Suprapubic skin (tissue), 4 donors: ENCODE data around the gene CAPZB. TPM values are rescaled to one million over a fixed set of nuclear protein-coding genes. Genes with fewer than 3 reads are reported as not detected.

Source experiments
- DNase-seq, 2 donors: peaks; one replicate each; pipeline ENCODE4 v3.0.0-alpha.2; 2019; ENCODE audit warnings: low spot score in 2 of 2
- H3K27ac ChIP-seq: fragments of 200-600 bp; sonication (generic); one replicate; pipeline ENCODE4 v1.5.1; 2019
- H3K27me3 ChIP-seq: fragments of 200-600 bp; sonication (generic); one replicate; pipeline ENCODE4 v1.5.1; 2019
- H3K36me3 ChIP-seq: fragments of 200-600 bp; sonication (generic); one replicate; pipeline ENCODE4 v1.5.1; 2019
- H3K4me1 ChIP-seq: fragments of 200-600 bp; sonication (generic); one replicate; pipeline ENCODE4 v1.5.1; 2019
- H3K4me3 ChIP-seq: fragments of 200-600 bp; sonication (generic); one replicate; pipeline ENCODE4 v1.5.1; 2019; ENCODE audit warnings: mild to moderate bottlenecking
- H3K9me3 ChIP-seq: fragments of 200-600 bp; sonication (generic); one replicate; pipeline ENCODE4 v1.5.1; 2019
- CTCF ChIP-seq, 2 donors: fragments of 200-600 bp in 1 of 2; fragments of 450-650 bp in 1 of 2; sonication (generic) in 1 of 2; IDR thresholded peaks; one replicate each; pipeline ENCODE4 v1.5.1; 2016 to 2019; ENCODE audit warnings: antibody characterized with exemption in 2 of 2, mild to moderate bottlenecking in 1 of 2, moderate library complexity in 1 of 2
- EP300 ChIP-seq: sonication (generic); formaldehyde crosslinking; IDR thresholded peaks from one replicate; pipeline ENCODE4 v1.6.1; 2017; ENCODE audit warnings: antibody characterized with exemption
- POLR2A ChIP-seq, 2 donors: fragments of 450-650 bp; IDR thresholded peaks; one replicate each; pipeline ENCODE4 v1.6.1; 2017; ENCODE audit warnings: antibody characterized with exemption in 2 of 2, mild to moderate bottlenecking in 2 of 2, moderate library complexity in 2 of 2
- POLR2AphosphoS5 ChIP-seq, 3 donors: sonication (generic); formaldehyde crosslinking; IDR thresholded peaks; one replicate each; pipeline ENCODE4 v1.6.1; 2017; ENCODE audit warnings: antibody characterized with exemption in 3 of 3
- WGBS: methylation state at CpG from one replicate; pipeline ENCODE4 v1.1.5; 2018; 5-methylcytosine and 5-hydroxymethylcytosine counted together
- total RNA-seq, 4 donors: library from RNA; depleted of rRNA; stranded (reverse); fragments of >200 nt; gene quantifications; one replicate each; pipeline ENCODE4 v1.1.0, GENCODE V29; 2016

Gene CAPZB
- total RNA-seq, 4 donors from 2014 or later = 101 to 130 (median 126) TPM

- DNase-seq = no peak
- Histone ChIP-seq H3K4me1 (peaks cover 87% of the 10 kb centered on the region), H3K9me3 (no peaks in the 10 kb centered on the region), H3K36me3 (no peaks in the 10 kb centered on the region), H3K4me3 (no peak overlapping the region), H3K27ac (no peak overlapping the region), H3K27me3 (no peaks in the 10 kb centered on the region)
- TF ChIP-seq POLR2A (IDR thresholded peaks at IDR 0.05) (no peak), CTCF (IDR thresholded peaks at IDR 0.05) (no peak)
- WGBS = 88% methylated on average over 9 of the region's 9 CpGs
These were observed 28.3 kb downstream of the CAPZB start for GRCh38 chr1:19456968-19457441.

GRCh38 chr1:19455353-19455752, 30.0 kb downstream of the CAPZB start:
- Histone ChIP-seq H3K36me3 (no peaks in the 10 kb centered on the region), H3K27me3 (no peaks in the 10 kb centered on the region), H3K27ac (no peak overlapping the region), H3K9me3 (no peaks in the 10 kb centered on the region), H3K4me1 (peaks cover 89% of the 10 kb centered on the region), H3K4me3 (no peak overlapping the region)
- 81% methylated on average over 8 of the region's 8 CpGs for WGBS
- no peak for TF ChIP-seq CTCF (IDR thresholded peaks at IDR 0.05)
- TF ChIP-seq EP300 = no peak
- TF ChIP-seq POLR2A (IDR thresholded peaks at IDR 0.05) = no peak
- TF ChIP-seq POLR2AphosphoS5 (IDR thresholded peaks at IDR 0.05) = no peak
- DNase-seq = no peak

- Histone ChIP-seq H3K4me1 (peaks cover 96% of the 10 kb centered on the region), H3K4me3 (no peak overlapping the region), H3K36me3 (no peaks in the 10 kb centered on the region), H3K9me3 (no peaks in the 10 kb centered on the region), H3K27ac (peak overlapping the region; percentile 85), H3K27me3 (no peaks in the 10 kb centered on the region)
- no peak for DNase-seq
- TF ChIP-seq EP300 (no peak), POLR2AphosphoS5 (IDR thresholded peaks at IDR 0.05) (no peak), CTCF (IDR thresholded peaks at IDR 0.05) (no peak), POLR2A (IDR thresholded peaks at IDR 0.05) (no peak)
- WGBS = 36% methylated on average over 11 of the region's 11 CpGs
These were observed 30.8 kb downstream of the CAPZB start for GRCh38 chr1:19454265-19455146.

- Histone ChIP-seq H3K36me3 (no peaks in the 10 kb centered on the region), H3K4me3 (no peak overlapping the region), H3K27me3 (no peaks in the 10 kb centered on the region), H3K4me1 (peaks cover 96% of the 10 kb centered on the region), H3K9me3 (no peaks in the 10 kb centered on the region), H3K27ac (peak overlapping the region; percentile 85)
- no peak for DNase-seq
- WGBS = no CpG with 5 or more reads among the region's 3 CpGs
- TF ChIP-seq POLR2AphosphoS5 (IDR thresholded peaks at IDR 0.05) = no peak
- no peak for TF ChIP-seq POLR2A (IDR thresholded peaks at IDR 0.05)
- no peak for TF ChIP-seq CTCF (IDR thresholded peaks at IDR 0.05)
- no peak for TF ChIP-seq EP300
These were observed 31.6 kb downstream of the CAPZB start for GRCh38 chr1:19453741-19454201.

- Histone ChIP-seq H3K27me3 (no peaks in the 10 kb centered on the region), H3K4me1 (peaks cover 95% of the 10 kb centered on the region), H3K4me3 (no peak overlapping the region), H3K27ac (peak overlapping the region; percentile 85), H3K36me3 (no peaks in the 10 kb centered on the region), H3K9me3 (no peaks in the 10 kb centered on the region)
- TF ChIP-seq EP300 = no peak
- no peak for TF ChIP-seq POLR2A (IDR thresholded peaks at IDR 0.05)
- no peak for TF ChIP-seq POLR2AphosphoS5 (IDR thresholded peaks at IDR 0.05)
- TF ChIP-seq CTCF (IDR thresholded peaks at IDR 0.05) = no peak
- WGBS = 70% methylated on average over 12 of the region's 12 CpGs
- DNase-seq = peak; percentile 86 to 87
These were observed 33.1 kb downstream of the CAPZB start for GRCh38 chr1:19452221-19452663.
